ENCODE data around the gene CHMP4A. TPM values are rescaled to one million over a fixed set of nuclear protein-coding genes. Genes with fewer than 3 reads are reported as not detected.
"Not testable (repeated sequence)": the region's sequence is repeated elsewhere in the genome, so short reads cannot be mapped to it uniquely, and the experiment has no call there.

The CHMP4A gene
- total RNA-seq, 4 donors from 2014 or later, result 75.4 to 135 (median 94.9) TPM

GRCh38 chr14:24224618-24225071 lies 11.4 kb upstream of the CHMP4A start:
- 87% methylated on average over 7 of the region's 7 CpGs for WGBS
- Histone ChIP-seq H3K9me3 (no peaks in the 10 kb centered on the region), H3K4me1 (peaks cover 4 to 18% (median 7%) of the 10 kb centered on the region in 4 donors), H3K4me3 (no peak overlapping the region), H3K27me3 (no peaks in the 10 kb centered on the region), H3K27ac (replicated peaks in 1 of 4) (peak overlapping the region in 2 of 4 donors; percentile 17 to 39), H3K36me3 (peaks cover 0 to 19% (median 13%) of the 10 kb centered on the region in 4 donors)
- intact Hi-C loops (cut with DNase I), result no loop called here
- no peak for DNase-seq (ENCODE audit: extremely low spot score)
- TF ChIP-seq POLR2AphosphoS5 (IDR thresholded peaks at IDR 0.05), result no peak
- TF ChIP-seq, protein P1, sequence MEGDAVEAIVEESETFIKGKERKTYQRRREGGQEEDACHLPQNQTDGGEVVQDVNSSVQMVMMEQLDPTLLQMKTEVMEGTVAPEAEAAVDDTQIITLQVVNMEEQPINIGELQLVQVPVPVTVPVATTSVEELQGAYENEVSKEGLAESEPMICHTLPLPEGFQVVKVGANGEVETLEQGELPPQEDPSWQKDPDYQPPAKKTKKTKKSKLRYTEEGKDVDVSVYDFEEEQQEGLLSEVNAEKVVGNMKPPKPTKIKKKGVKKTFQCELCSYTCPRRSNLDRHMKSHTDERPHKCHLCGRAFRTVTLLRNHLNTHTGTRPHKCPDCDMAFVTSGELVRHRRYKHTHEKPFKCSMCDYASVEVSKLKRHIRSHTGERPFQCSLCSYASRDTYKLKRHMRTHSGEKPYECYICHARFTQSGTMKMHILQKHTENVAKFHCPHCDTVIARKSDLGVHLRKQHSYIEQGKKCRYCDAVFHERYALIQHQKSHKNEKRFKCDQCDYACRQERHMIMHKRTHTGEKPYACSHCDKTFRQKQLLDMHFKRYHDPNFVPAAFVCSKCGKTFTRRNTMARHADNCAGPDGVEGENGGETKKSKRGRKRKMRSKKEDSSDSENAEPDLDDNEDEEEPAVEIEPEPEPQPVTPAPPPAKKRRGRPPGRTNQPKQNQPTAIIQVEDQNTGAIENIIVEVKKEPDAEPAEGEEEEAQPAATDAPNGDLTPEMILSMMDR (IDR thresholded peaks at IDR 0.05), result no peak

- 97% methylated on average over 4 of the region's 4 CpGs for WGBS
- Histone ChIP-seq H3K4me1 (peaks cover 4 to 18% (median 5%) of the 10 kb centered on the region in 4 donors), H3K36me3 (peaks cover 0 to 19% (median 13%) of the 10 kb centered on the region in 4 donors)
- DNase-seq (ENCODE audit: extremely low spot score); H3K4me3 ChIP-seq; H3K9me3 ChIP-seq; H3K27ac ChIP-seq (replicated peaks in 1 of 4); H3K27me3 ChIP-seq; intact Hi-C loops (cut with DNase I): not testable (repeated sequence)
Observed at GRCh38 chr14:24222987-24223386, 9.7 kb upstream of the CHMP4A start.

DNA sequence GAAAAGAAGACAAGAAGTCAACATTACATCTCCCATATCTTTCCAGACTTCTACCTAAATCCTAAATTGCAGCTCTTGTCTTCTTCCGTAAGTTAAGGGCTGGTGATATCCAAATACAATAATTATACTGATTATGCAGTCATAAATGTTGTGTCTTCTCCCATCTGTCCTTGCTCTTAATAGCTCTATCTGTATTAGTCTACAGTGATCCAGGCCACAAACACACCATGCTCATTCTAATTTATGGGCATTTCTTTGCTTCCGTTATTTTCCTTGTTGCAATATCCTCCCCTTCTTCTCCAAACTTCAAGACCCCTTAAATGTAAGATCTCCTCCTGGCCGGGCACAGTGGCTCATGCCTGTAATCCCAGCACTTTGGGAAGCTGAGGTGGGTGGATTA lies 6.2 kb upstream of the CHMP4A start:
- WGBS, result 52% methylated on average over 3 of the region's 3 CpGs
- intact Hi-C loops (cut with DNase I), result no loop called here

GRCh38 chr14:24219080-24219479 lies 5.8 kb upstream of the CHMP4A start:
- WGBS, result 92% methylated on average over 4 of the region's 4 CpGs
- Histone ChIP-seq H3K36me3 (peaks cover 0 to 20% (median 11%) of the 10 kb centered on the region in 4 donors), H3K4me1 (peaks cover 14 to 23% (median 19%) of the 10 kb centered on the region in 4 donors), H3K27ac (replicated peaks in 1 of 4) (no peak overlapping the region), H3K9me3 (no peaks in the 10 kb centered on the region), H3K27me3 (no peaks in the 10 kb centered on the region), H3K4me3 (no peak overlapping the region)
- intact Hi-C loops (cut with DNase I), result no loop called here
- no peak for DNase-seq (ENCODE audit: extremely low spot score)
- TF ChIP-seq, protein P1 (IDR thresholded peaks at IDR 0.05), result no peak
- TF ChIP-seq POLR2AphosphoS5 (IDR thresholded peaks at IDR 0.05) (no peak), EP300 (IDR thresholded peaks at IDR 0.05) (no peak), POLR2A (IDR thresholded peaks at IDR 0.05; ENCODE audit: low read depth) (no peak)

More for the DNA sequence above, 6.2 kb upstream of the CHMP4A start:
- DNase-seq (ENCODE audit: extremely low spot score), result no peak
- Histone ChIP-seq H3K27me3 (no peaks in the 10 kb centered on the region), H3K36me3 (peaks cover 0 to 20% (median 11%) of the 10 kb centered on the region in 4 donors), H3K4me1 (peaks cover 13 to 20% (median 15%) of the 10 kb centered on the region in 4 donors), H3K4me3 (no peak overlapping the region), H3K9me3 (no peaks in the 10 kb centered on the region), H3K27ac (replicated peaks in 1 of 4) (no peak overlapping the region)
- TF ChIP-seq EP300 (IDR thresholded peaks at IDR 0.05) (no peak), POLR2AphosphoS5 (IDR thresholded peaks at IDR 0.05) (no peak), POLR2A (IDR thresholded peaks at IDR 0.05; ENCODE audit: low read depth) (no peak)
- TF ChIP-seq, protein P1 (IDR thresholded peaks at IDR 0.05), result no peak

DNA sequence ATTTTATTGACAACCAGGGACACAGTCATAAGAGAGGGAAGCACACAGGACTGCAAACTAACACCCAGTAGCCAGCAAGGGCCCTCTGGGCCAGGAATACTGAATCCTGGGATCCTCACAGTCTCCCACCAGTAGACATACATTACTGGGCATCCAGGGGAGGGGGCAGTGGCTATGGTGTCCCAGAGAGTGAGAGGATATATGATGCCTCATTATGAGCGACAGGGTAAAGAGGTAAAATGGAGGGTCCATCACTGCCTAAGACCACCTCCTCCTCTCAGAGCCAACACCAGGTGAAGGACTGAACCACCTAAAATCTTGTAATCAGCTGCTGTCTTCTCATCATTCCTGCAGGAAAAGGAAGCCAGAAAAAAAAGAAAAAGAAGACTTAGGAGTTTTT lies 3.6 kb upstream of the CHMP4A start:
- H3K27me3 ChIP-seq; DNase-seq (ENCODE audit: extremely low spot score); H3K4me3 ChIP-seq; intact Hi-C loops (cut with DNase I); H3K9me3 ChIP-seq: not testable (repeated sequence)
- H3K4me1 ChIP-seq, result peaks cover 26 to 36% (median 35%) of the 10 kb centered on the region in 4 donors
- H3K36me3 ChIP-seq, result peaks cover 0 to 20% (median 11%) of the 10 kb centered on the region in 4 donors
- 84% methylated on average over 1 of the region's 1 CpG for WGBS
- H3K27ac ChIP-seq (replicated peaks in 1 of 4), result peak overlapping the region in 2 of 4 donors; percentile 97 to 99

GRCh38 chr14:24216345-24216699 lies 3.0 kb upstream of the CHMP4A start:
- Histone ChIP-seq H3K36me3 (peaks cover 0 to 22% (median 14%) of the 10 kb centered on the region in 4 donors), H3K4me3 (peak overlapping the region; percentile 63 to 78 (median 73)), H3K27ac (replicated peaks in 1 of 4) (peak overlapping the region; percentile 92 to 99 (median 96)), H3K4me1 (peaks cover 26 to 42% (median 40%) of the 10 kb centered on the region in 4 donors), H3K27me3 (peaks cover 0 to 6% (median 0%) of the 10 kb centered on the region in 4 donors), H3K9me3 (no peaks in the 10 kb centered on the region)
- intact Hi-C loops (cut with DNase I), result no loop called here
- no peak for TF ChIP-seq EP300 (IDR thresholded peaks at IDR 0.05)
- no peak for TF ChIP-seq POLR2AphosphoS5 (IDR thresholded peaks at IDR 0.05)
- TF ChIP-seq POLR2A (IDR thresholded peaks at IDR 0.05; ENCODE audit: low read depth), result no peak
- TF ChIP-seq, protein P1 (IDR thresholded peaks at IDR 0.05), result no peak
- DNase-seq (ENCODE audit: extremely low spot score), result no peak
- 78% methylated on average over 2 of the region's 2 CpGs for whole genome bisulfite sequencing
